ENCODE data around the gene NUDT8.

DNA sequence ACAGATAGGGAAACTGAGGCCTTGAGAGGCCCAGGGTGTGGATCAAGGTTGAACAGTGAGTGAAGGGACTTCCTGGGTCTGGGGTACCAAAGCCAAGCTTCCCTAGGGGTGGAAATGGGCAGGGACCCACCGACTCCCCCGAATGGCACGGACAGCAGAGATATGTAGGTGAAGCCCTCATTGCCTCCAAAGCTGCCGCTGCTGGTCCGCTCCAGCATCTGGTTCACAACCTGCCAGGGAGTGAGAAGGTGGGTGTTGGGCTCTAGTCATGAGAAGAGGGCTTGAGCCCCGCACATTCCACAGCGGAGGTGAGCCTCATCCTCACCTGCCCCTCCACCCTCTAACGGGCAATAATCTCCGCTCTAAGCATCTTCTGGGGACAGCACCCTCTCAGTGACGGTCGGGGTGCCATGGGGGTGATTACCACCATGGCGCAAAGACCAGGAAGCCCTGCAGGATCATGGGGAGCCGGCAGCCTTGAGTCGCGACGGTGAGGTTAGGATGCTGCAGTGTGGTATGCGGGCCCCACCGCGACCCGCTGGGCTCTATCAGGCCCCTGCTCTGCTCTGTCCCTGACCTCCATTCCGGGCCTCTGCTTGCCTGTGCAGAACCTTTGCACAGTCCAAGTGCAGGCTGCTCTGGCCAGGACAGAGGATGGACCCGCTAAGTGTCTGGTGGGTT is 33.9 kb upstream of the NUDT8 start:
- TF ChIP-seq, protein P1, sequence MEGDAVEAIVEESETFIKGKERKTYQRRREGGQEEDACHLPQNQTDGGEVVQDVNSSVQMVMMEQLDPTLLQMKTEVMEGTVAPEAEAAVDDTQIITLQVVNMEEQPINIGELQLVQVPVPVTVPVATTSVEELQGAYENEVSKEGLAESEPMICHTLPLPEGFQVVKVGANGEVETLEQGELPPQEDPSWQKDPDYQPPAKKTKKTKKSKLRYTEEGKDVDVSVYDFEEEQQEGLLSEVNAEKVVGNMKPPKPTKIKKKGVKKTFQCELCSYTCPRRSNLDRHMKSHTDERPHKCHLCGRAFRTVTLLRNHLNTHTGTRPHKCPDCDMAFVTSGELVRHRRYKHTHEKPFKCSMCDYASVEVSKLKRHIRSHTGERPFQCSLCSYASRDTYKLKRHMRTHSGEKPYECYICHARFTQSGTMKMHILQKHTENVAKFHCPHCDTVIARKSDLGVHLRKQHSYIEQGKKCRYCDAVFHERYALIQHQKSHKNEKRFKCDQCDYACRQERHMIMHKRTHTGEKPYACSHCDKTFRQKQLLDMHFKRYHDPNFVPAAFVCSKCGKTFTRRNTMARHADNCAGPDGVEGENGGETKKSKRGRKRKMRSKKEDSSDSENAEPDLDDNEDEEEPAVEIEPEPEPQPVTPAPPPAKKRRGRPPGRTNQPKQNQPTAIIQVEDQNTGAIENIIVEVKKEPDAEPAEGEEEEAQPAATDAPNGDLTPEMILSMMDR (IDR thresholded peaks at IDR 0.05; ENCODE audit: low read length) = no peak
- TF ChIP-seq EZH2 (IDR thresholded peaks at IDR 0.05; ENCODE audit: borderline replicate concordance, low read length) = no peak
